HG03135 (cell line): ENCODE measurements around the gene CEP170.

Experiments
- ATAC-seq: cut with Tn5 transposase; IDR thresholded peaks from one replicate; pipeline ENCODE4 v1.9.1; 2021; ENCODE audit warnings: mild to moderate bottlenecking, moderate library complexity; ENCODE audit not compliant: unreplicated experiment

The CEP170 gene

DNA sequence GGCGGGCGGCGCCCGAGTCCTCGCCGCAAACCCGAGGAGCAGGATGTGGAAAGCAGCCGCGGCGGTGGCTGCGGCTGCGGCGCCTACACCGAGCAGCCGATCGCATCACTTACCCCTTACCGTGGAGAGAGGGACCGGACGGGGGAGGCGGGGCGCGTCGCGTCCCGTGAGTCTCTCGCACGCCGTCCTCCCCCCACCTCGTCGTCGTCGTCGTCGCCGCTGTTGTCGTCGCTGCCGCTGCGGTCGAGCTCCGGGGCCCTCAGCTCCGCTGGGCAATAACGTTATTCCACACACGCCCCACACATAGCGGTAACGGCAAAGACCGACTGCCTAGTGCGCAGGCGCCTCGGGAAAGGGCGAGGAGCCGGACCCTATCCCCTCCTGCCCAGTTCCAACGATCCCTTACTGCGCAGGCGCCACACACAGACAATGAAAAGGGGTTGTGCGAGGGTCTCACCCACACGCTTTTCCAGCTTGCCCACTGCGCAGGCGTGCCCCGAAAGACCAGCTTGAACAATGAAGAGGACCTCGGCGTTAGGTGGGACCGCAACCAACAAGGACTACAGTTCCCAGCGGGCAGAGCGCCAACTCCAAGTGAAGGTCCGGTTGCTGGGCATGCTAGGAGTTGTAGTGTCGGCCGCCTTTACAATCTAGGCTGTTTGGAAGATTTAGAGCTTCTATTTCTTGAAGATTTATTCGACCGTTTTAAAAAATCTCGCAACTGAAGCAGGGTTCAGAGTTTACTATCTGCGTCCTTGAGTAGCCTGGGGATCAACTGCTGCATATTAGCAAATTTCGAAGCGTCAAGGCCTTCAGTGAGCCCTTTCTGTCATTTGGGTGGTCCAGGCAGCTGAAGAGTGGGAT lies at the start of gene CEP170:
CEP170 (minus strand) TSS at position 355 of the 864 bp plus-strand sequence. CDS start 30,001 bp downstream, outside the sequence.
- ATAC-seq: peak; percentile 54

DNA sequence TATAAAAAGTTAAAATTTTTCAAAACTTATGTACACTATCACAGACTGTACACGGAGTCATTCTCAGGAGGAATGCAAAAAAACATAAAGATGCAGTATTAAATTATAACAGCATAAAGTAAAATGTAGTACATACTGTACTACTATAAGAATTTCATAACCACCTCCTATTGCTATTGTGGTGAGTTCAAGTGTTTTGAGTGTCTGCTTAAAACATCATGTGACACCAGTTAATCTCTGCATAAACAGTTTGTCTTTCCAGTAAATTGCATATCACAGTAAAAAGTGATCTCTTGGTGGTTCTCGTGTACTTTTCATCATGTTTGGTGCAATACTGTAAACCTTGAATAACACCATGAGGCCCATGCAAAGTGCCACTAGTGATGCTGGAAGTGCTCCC lies 46.0 kb upstream of the CEP170 start:
- ATAC-seq: no peak

DNA sequence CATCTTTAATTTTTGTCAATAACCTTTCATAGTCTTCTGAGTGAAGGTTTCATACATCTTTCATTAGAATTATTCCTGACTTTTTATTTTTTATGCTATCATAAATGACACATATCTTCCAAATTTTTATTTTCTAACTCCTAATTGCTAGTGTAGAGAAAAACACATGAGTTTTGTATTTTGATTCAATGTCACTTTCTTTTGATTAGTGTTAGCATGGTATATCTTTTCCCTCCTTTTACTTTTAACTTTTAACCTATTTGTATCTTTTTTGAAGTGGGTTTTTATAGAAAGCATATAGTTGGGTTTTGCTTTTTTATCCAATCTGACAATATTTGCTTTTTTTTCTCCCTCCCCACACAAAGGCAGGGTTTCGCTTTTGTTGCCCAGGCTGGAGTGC lies 44.0 kb upstream of the CEP170 start:
- ATAC-seq: no peak

DNA sequence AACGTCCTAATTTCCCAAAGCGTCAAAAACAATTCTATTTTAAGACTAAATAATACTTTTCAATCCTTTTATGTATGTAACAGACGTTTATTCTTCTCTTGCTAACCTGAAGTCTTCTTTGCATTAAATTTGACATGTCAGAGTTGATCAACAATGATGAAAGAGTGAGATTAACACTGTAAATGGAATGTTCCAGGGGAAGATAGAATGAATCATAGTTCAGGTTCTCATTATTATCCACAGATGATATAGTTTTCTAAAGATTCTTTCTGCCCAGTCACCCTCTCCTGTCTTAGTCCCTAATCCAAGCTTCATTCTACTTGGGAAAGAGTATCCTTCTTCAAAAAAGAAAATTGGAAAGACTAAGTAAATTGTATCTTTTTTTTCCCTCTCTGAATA lies 39.6 kb upstream of the CEP170 start:
- no peak for ATAC-seq

DNA sequence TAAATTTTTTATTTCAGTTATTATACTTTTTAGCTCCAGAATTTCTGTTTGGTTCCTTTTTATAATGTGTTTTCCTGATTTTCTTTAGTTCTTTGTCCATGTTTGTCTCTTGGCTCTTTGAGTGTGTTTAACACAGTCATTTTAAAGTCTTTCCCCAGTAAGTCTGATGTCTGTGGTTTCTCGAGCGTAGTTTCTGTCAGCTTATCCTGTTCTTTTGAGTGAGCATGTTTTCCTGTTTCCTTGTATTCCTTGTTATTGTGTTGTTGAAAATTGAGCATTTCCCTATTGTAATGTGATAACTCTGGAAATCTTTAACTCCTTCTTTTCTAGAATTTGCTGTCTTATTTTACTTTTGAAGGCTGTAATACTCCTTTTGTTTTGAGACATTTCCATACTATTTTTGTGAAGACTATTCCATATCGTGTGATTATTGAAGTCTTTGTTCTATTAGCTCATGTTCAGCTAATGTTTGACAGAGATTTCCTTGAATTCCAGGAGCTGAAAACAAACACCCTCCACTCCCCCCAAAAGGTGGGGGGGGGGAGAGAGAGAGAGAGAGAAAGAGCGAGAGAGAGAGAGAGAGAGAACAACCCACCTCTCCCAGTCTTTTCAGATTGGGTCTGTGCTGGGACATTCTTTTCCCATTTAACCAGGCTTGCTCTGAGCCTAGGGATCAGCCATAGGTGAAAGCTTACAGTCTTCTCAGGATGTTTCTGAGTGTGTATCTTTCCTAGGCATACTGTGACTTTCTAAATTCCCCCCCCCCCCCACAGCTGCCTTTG lies 39.1 kb upstream of the CEP170 start:
- ATAC-seq: no peak

- ATAC-seq: no peak
Observed at GRCh38 chr1:243292117-243292516, 37.0 kb upstream of the CEP170 start.

DNA sequence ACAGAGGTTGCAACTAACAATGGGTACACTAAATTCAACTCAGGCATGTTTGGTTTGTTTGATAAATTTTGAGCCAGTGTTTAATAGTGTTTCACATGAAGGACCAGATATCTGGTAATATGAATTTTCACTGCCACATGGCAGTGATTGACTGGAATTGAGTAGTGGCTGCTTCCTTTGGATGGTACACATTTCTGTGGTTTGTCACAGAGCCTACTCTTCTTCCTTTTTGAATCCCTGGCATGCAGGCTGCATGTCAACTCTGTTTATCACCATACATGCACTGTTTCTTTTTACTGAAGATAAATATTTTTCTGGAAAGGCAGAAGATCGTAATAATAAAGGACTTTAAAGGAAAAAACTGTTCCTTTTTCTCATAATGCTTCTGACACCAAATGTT lies 36.2 kb upstream of the CEP170 start:
- ATAC-seq: no peak

- ATAC-seq: no peak
Observed at GRCh38 chr1:243288062-243288461, 33.0 kb upstream of the CEP170 start.

GRCh38 chr1:243287652-243288051 lies 32.6 kb upstream of the CEP170 start:
- peak; percentile 89 for ATAC-seq

- no peak for ATAC-seq
Observed at GRCh38 chr1:243287123-243287460, 32.0 kb upstream of the CEP170 start.

DNA sequence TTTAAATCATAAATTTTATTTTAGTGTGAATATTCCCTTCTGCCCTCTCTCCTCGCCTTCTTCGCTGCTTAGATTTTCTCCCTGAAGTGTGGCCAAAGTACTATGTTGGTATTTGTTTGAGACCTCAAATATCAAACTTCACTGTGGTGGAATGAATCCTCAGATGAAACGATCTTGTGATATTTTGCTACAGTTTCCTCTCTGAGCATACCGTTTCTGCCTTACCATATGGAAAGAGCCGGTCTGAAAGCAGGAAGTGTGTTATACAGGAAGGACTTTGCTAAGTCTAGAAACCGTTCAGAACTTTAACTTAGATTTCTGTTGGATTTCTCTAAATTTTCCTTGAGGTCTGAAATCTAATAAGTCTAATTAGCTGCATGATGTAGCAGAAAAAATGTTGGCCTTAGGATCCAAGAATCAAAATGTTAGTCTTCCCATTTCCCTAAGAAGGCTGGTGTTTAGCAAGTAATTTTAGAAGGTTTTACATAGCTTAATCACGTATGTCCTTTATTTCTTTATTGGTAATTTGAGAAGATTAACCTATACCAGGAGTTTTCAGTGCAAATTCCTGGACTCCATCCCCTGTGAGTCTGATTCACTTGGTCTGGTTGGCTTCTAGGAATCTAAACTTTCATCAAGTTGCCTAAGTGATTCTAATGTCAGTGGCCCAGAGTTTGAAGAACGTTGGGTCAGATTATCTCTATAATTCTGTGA lies 31.5 kb upstream of the CEP170 start:
- no peak for ATAC-seq

DNA sequence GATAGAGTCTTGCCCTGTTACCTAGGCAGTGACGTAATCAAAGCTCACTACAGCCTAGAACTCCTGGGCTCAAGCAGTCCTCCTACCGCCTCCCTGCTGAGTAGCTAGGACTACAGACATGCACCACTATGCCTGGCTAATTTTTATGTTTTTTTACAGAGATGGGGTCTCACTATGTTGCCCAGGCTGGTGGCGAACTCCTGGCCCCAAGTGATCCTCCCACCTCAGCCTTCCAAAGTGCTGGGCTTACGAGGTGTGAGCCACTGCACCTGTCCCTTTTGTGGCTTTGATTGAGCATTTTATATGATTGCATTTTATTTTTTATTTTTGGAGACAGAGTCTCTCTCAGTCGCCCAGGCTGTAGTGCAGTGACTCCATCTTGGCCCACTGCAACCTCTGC lies 26.6 kb upstream of the CEP170 start:
- no peak for ATAC-seq

DNA sequence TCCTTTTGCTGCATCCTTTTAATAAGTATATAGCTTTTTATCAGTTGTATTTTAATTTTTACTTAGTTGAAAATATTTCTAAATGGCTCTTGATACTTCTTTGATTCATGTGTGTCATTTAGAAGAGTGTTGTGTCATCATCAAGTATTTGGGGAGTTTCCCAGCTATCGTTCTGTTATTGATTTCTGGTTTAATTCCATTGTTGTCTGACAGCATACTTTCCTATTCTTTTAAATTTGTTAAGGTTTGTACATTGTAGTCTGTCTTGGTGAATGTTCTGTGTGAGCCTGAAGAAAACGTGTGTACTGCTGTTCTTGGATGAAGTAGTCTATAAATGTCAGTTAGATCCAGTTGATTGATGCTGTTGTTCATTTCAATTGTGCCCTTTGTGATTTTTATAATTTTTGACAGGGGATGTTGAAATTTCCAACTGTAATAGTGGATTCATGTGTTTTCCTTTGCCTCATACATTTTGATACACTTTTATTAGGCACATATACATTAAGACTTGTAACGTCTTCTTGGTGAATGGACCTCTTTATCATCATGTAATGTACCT lies 25.6 kb upstream of the CEP170 start:
- ATAC-seq: no peak

GRCh38 chr1:243275316-243275715 lies 20.2 kb upstream of the CEP170 start:
- no peak for ATAC-seq

DNA sequence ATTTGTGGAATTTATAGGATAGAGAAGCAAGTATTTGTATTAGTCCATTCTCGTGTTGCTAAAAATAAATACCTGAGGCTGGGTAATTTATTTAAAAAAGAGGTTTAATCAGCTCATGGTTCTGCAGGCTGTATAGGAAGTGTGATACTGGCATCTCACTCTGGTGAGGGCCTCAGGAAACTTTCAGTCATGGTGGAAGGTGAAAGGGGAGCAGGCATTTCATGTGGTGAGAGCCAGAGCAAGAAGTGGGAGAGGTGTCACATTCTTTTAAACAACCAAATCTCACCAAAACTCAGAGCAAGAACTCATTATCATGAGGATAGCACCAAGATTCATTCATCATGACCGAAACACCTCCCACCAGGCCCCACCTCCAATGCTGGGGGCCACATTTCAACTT lies 18.9 kb upstream of the CEP170 start:
- ATAC-seq: no peak

DNA sequence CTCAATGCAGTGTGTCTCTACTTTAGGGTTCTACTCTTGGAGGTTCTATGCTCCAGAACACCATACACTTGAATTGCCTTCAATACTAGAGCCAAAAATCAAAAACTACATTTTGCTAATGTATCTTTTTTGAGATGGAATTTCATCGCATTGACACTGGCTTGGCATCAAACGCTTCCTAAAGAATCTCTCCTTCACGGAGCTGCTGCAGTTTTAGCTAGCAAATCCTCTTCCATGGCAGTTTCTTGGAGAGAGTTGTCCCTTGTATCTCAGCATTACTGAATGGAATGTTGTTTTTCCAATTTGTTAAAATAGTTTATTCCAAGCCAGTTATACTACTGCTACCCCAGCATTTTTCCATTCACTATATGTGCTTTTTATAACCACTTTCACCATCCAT lies 18.4 kb upstream of the CEP170 start:
- ATAC-seq: no peak

DNA sequence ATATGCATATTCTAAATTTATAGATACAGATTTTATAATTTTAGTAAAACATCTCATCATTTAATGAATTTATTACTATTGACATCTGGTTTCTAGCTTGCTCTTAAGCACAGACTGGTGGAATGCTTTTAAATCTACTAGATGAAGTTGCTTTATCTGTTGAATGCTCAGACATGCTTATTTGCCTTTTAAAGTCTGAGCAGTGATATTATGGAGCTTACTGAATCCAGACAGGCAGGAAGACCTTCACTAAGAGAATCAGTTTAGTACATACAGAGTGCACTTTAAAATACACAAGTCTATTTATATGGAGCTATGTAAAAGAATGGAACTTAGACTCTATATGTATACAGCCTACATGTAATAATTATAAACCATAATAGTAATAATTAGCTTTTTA lies 17.3 kb upstream of the CEP170 start:
- ATAC-seq: no peak

DNA sequence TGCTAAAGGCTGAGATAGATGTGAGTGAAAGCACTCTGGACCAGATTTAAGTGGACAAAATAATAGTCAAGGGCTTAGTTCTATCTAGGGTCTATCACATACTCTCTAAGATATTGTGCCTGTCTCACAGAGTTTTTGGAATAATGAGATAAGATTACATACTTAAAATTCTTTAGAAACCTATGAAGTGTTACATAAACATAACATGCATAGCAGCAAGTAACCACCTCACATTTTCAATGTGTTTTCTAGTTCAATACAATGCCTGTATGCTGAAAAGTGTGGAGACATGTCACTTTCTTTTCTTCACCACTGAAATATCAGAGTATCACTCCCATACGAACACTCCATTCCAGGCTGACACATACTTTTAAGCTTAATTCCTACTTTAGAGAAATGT lies 16.9 kb upstream of the CEP170 start:
- no peak for ATAC-seq

DNA sequence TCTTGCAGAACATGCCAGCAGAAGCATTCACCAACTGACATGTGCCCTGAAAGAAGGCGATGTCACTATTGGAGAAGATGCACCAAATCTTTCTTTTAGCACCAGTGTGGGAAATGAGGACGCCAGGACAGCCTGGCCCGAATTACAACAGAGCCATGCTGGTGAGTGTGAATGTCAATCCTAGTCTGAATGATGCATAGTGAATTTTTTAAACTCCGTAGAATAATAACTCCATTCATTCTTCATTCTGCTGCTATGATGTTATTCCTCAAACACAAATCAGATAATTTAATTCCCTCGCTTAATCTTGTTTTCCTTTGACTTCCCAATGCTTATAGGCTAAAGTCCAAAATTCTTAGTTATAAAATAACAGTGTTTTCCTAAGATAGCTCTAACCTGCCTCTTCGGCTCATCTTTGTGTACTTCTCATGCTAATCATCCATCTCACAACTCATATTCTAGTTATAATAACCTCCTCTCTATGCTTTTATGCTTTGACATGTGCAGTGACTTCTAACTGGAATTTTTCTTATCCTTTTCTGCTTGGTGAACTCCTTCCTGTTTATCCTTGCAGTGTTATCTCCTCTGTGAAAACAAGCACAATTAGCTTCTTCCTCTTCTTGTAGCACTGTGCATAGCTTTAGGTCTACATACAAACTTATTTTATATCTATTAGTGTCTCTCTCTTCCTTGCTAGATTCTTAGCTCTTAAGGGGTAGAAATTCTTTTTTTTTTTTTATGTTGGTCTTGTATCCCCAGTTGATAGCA lies 15.2 kb upstream of the CEP170 start:
- ATAC-seq: no peak

GRCh38 chr1:243269461-243269801 lies 14.3 kb upstream of the CEP170 start:
- ATAC-seq: peak; percentile 63
